Sigmoid colon (tissue), 7 donors: ENCODE data around the gene CCDC154. TPM values are rescaled to one million over a fixed set of nuclear protein-coding genes. Genes with fewer than 3 reads are reported as not detected.

Experiments
- DNase-seq: peaks from one replicate; pipeline ENCODE4 v3.0.0-alpha.2; 2019
- H3K27ac ChIP-seq, 4 donors: fragments of 200-600 bp; sonication (generic); one replicate each; pipeline ENCODE4 v1.5.1; 2016 to 2019; ENCODE audit warnings: mild to moderate bottlenecking in 1 of 4
- H3K27me3 ChIP-seq, 3 donors: fragments of 200-600 bp; sonication (generic); one replicate each; pipeline ENCODE4 v1.5.1; 2019; ENCODE audit warnings: mild to moderate bottlenecking in 1 of 3
- H3K36me3 ChIP-seq, 4 donors: fragments of 200-600 bp; sonication (generic); one replicate each; pipeline ENCODE4 v1.5.1; 2016 to 2019
- H3K4me1 ChIP-seq, 4 donors: fragments of 200-600 bp; sonication (generic); one replicate each; pipeline ENCODE4 v1.5.1; 2017 to 2019
- H3K4me3 ChIP-seq, 4 donors: fragments of 200-600 bp; sonication (generic); one replicate each; pipeline ENCODE4 v1.5.1; 2017 to 2019; ENCODE audit warnings: mild to moderate bottlenecking in 2 of 4, moderate library complexity in 1 of 4
- H3K9me3 ChIP-seq, 4 donors: fragments of 200-600 bp in 3 of 4; sonication (generic) in 3 of 4; one replicate each; pipeline versions ENCODE4 v1.5.1 to v1.6.1; 2013 to 2019
- EP300 ChIP-seq, 4 donors: sonication (generic); formaldehyde crosslinking; IDR thresholded peaks; one replicate each; pipeline ENCODE4 v1.6.1; 2017; ENCODE audit warnings: antibody characterized with exemption in 4 of 4
- POLR2A ChIP-seq, 2 donors: fragments of 450-650 bp; IDR thresholded peaks; one replicate each; pipeline ENCODE4 v1.6.1; 2016; ENCODE audit warnings: antibody characterized with exemption in 2 of 2, mild to moderate bottlenecking in 2 of 2, moderate library complexity in 2 of 2
- POLR2AphosphoS5 ChIP-seq, 4 donors: sonication (generic); formaldehyde crosslinking; IDR thresholded peaks; one replicate each; pipeline ENCODE4 v1.6.1; 2017; ENCODE audit warnings: antibody characterized with exemption in 4 of 4
- WGBS, 2 donors: extraction: QIAGEN DNeasy Blood & Tissue Kit; methylation state at CpG; one replicate each; pipeline ENCODE4 v1.1.7; 2013; 5-methylcytosine and 5-hydroxymethylcytosine counted together
- intact Hi-C: fragments of 100-400 bp; cut with DNase I; formaldehyde crosslinking; loops from one replicate; pipeline ENCODE4 v1.15.1; 2023
- polyA plus RNA-seq, 3 donors: library from polyadenylated mRNA; stranded (reverse); fragments of 200-250 nt; gene quantifications; one replicate each; pipeline ENCODE4 v1.2.3, GENCODE V29; 2013
- total RNA-seq, 4 donors: library from RNA; depleted of rRNA; stranded (reverse); fragments of >200 nt; gene quantifications; one replicate each; pipeline ENCODE4 v1.1.0, GENCODE V29; 2016
- TF ChIP-seq, protein P1 (sequence below), 4 experiments: fragments of 450-650 bp in 3 of 4; fragments of 200-600 bp in 1 of 4; IDR thresholded peaks; one replicate each; pipeline ENCODE4 v1.5.1; 2016 to 2019; ENCODE audit warnings: antibody characterized with exemption in 4 of 4, mild to moderate bottlenecking in 3 of 4, moderate library complexity in 2 of 4
- donor health status: healthy with polysubstance abuse.
- donor health status: Bipolar disorder and iron deficiency.
- donor health status: healthy.

The CCDC154 gene
- total and polyA plus RNA-seq, 7 donors, result 0.55 to 1.4 TPM; not detected in 5

DNA sequence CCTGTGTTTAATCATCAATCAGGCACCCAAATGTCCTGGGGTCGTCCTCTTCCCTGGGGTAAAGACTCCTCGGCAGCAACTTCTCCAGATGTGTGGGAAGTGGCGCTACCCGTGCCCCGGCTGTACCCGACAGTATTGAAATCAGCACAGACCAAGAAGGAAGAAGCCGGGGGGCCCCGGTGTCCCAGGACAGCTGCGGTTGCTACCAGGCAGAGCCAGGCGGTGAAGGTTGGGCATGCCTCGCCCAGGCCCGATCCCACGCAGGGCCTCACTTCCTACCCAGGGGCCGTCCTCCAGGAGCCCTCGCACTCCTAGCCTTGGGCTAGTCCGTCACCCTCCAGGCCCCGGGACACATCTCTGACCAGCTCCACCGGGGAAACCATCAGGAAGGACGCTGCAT lies 9.0 kb upstream of the CCDC154 start:
- no peaks in the 10 kb centered on the region for H3K9me3 ChIP-seq
- WGBS, 2 donors, result 93 to 95% methylated on average over 19 of the region's 19 CpGs
- H3K4me1 ChIP-seq, result no peaks in the 10 kb centered on the region
- no peak for DNase-seq
- H3K4me3 ChIP-seq, result no peak overlapping the region
- intact Hi-C loops, result no loop called here
- H3K27ac ChIP-seq, result no peak overlapping the region
- H3K36me3 ChIP-seq, result peaks cover 24 to 100% (median 55%) of the 10 kb centered on the region in 4 donors
- H3K27me3 ChIP-seq, result no peaks in the 10 kb centered on the region
- TF ChIP-seq, protein P1, sequence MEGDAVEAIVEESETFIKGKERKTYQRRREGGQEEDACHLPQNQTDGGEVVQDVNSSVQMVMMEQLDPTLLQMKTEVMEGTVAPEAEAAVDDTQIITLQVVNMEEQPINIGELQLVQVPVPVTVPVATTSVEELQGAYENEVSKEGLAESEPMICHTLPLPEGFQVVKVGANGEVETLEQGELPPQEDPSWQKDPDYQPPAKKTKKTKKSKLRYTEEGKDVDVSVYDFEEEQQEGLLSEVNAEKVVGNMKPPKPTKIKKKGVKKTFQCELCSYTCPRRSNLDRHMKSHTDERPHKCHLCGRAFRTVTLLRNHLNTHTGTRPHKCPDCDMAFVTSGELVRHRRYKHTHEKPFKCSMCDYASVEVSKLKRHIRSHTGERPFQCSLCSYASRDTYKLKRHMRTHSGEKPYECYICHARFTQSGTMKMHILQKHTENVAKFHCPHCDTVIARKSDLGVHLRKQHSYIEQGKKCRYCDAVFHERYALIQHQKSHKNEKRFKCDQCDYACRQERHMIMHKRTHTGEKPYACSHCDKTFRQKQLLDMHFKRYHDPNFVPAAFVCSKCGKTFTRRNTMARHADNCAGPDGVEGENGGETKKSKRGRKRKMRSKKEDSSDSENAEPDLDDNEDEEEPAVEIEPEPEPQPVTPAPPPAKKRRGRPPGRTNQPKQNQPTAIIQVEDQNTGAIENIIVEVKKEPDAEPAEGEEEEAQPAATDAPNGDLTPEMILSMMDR (IDR thresholded peaks at IDR 0.05), result no peak
- TF ChIP-seq POLR2AphosphoS5 (IDR thresholded peaks at IDR 0.05) (no peak), EP300 (IDR thresholded peaks at IDR 0.05) (no peak), POLR2A (IDR thresholded peaks at IDR 0.05) (no peak)

DNA sequence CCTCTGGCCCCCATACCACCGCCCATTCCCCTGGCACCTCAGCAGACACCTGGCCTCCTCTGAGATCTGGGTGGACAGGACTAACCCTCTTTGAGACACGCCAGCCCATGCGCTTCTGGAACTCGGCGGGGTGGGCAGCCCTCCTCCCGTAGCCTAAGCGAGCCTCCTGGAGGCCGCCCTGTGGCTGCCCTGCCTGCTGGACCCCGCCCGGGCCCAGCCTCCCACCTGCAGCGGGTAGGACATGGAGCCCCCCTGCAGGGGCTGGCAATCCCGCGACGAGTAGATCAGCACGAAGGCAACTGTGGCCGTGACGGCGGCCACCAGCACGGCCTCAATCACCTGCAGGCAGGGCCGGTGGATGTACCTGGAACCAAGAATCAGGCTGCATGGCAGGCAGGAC lies 8.2 kb upstream of the CCDC154 start:
- 96% methylated on average over 20 of the region's 20 CpGs for WGBS, 2 donors
- intact Hi-C loops, result no loop called here
- no peak for DNase-seq
- H3K27me3 ChIP-seq, result no peaks in the 10 kb centered on the region
- H3K4me1 ChIP-seq, result no peaks in the 10 kb centered on the region
- H3K36me3 ChIP-seq, result peaks cover 24 to 100% (median 61%) of the 10 kb centered on the region in 4 donors
- no peak overlapping the region for H3K27ac ChIP-seq
- no peaks in the 10 kb centered on the region for H3K9me3 ChIP-seq
- H3K4me3 ChIP-seq, result no peak overlapping the region
- TF ChIP-seq, protein P1 (IDR thresholded peaks at IDR 0.05), result no peak
- TF ChIP-seq POLR2AphosphoS5 (IDR thresholded peaks at IDR 0.05) (no peak), EP300 (IDR thresholded peaks at IDR 0.05) (no peak), POLR2A (IDR thresholded peaks at IDR 0.05) (no peak)

DNA sequence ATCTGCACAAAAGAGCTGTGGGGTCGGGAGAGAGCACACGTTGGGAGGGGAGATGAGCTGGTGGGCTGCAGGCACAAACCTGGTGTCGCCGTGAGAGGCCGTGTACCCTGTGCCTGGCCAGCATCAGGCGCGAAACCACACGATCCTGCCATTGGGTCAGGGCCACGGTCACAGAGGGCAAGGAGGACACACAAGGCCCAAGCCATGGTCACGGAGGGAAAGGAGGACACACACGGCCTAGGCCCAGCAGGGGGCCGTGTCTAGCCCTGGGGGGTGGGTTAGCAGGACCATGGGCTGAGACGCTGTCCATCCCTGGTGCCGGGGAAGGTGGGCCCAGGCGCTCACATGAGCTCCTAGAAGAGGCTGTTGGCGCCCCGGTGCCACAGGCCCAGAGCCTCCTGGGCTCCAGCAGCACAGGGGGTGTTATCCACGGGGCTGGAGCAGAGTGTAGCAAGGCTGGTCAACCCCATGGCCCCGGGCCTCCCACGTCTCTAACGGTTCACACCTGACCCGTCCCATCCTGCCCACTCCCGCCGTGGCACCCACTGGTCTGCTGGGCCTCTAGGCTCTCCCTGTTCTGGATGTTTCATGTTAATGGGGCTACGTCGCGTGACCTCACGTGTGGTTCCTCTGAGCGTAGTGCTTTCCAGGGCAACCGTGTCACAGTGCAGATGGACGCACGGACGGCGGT lies 7.5 kb upstream of the CCDC154 start:
- TF ChIP-seq EP300 (IDR thresholded peaks at IDR 0.05) (no peak), POLR2A (IDR thresholded peaks at IDR 0.05) (no peak), POLR2AphosphoS5 (IDR thresholded peaks at IDR 0.05) (no peak)
- TF ChIP-seq, protein P1 (IDR thresholded peaks at IDR 0.05), result no peak
- H3K9me3 ChIP-seq, result no peaks in the 10 kb centered on the region
- no peak for DNase-seq
- intact Hi-C loops, result no loop called here
- H3K4me3 ChIP-seq, result no peak overlapping the region
- 96 to 97% methylated on average over 34 of the region's 34 CpGs for WGBS, 2 donors
- no peaks in the 10 kb centered on the region for H3K4me1 ChIP-seq
- no peaks in the 10 kb centered on the region for H3K27me3 ChIP-seq
- H3K27ac ChIP-seq, result no peak overlapping the region
- peaks cover 24 to 100% (median 66%) of the 10 kb centered on the region in 4 donors for H3K36me3 ChIP-seq

DNA sequence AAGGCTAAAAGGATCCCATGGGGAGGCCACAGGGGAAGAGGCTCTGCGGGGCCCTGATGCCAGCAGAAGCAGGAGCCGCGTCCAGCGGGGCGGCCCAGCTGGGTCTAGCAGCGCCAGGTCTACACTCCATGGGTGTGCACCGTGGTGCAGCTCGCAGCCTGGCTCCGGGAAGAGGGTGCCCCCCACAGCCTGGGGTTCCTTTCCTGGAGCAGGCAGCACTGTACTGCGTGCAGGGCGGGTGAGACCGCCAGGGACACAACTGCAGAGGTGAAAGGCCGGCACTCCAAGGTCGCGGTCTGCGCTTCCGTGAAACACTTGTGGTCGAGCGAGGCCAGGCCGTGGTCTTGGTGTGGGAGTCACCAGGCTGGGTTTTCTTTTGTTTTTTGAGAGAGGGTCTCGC lies 6.5 kb upstream of the CCDC154 start:
- Histone ChIP-seq H3K9me3 (no peaks in the 10 kb centered on the region), H3K36me3 (peaks cover 18 to 100% (median 69%) of the 10 kb centered on the region in 4 donors), H3K4me3 (no peak overlapping the region), H3K27ac (no peak overlapping the region), H3K27me3 (no peaks in the 10 kb centered on the region), H3K4me1 (no peaks in the 10 kb centered on the region)
- no peak for TF ChIP-seq POLR2AphosphoS5 (IDR thresholded peaks at IDR 0.05)
- no peak for TF ChIP-seq POLR2A (IDR thresholded peaks at IDR 0.05)
- TF ChIP-seq, protein P1 (IDR thresholded peaks at IDR 0.05), result no peak
- no peak for TF ChIP-seq EP300 (IDR thresholded peaks at IDR 0.05)
- intact Hi-C loops, result no loop called here
- DNase-seq, result no peak
- 96% methylated on average over 21 of the region's 21 CpGs for WGBS, 2 donors

DNA sequence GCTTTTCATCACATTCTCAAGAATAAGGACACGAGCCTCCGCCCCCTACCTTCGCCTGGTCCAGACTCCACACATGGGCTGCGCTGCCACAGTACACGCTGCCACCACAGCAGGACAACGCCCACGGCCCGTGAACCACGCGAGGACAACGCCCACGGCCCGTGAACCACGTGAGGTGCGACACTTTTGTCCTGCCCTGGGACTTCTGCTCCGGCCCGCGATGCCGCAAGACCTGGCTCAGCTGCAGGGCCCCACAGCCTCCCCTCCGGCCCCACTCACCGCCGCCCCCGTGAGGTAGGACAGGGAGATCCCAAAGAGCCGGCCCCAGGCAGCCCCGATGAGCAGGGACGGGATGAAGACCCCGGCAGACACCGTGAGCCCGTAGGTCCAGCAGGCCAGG lies 5.9 kb upstream of the CCDC154 start:
- intact Hi-C loops, result no loop called here
- TF ChIP-seq, protein P1 (IDR thresholded peaks at IDR 0.05), result no peak
- TF ChIP-seq POLR2AphosphoS5 (IDR thresholded peaks at IDR 0.05) (no peak), POLR2A (IDR thresholded peaks at IDR 0.05) (no peak), EP300 (IDR thresholded peaks at IDR 0.05) (no peak)
- peaks cover 12 to 100% (median 66%) of the 10 kb centered on the region in 4 donors for H3K36me3 ChIP-seq

More for the DNA sequence above, 5.9 kb upstream of the CCDC154 start:
- H3K4me3 ChIP-seq, result no peak overlapping the region
- 91 to 94% methylated on average over 29 of the region's 29 CpGs for WGBS, 2 donors
- H3K27ac ChIP-seq, result no peak overlapping the region
- no peaks in the 10 kb centered on the region for H3K9me3 ChIP-seq
- no peaks in the 10 kb centered on the region for H3K4me1 ChIP-seq
- H3K27me3 ChIP-seq, result no peaks in the 10 kb centered on the region
- DNase-seq, result no peak
